ENCODE data around the gene C6orf15.

Gene C6orf15

GRCh38 chr6:31065556-31065955, 46.8 kb downstream of the C6orf15 start:
- DNase-seq: no peak

GRCh38 chr6:31063906-31064435, 48.4 kb downstream of the C6orf15 start:
- DNase-seq: no peak

Data from NCI-H526 treated with DMSO at 0.1 percent for 48 hours (cell line).